Adipocyte (in vitro differentiated cells): Measurements from ENCODE around the gene HIRIP3.
"Not testable (repeated sequence)": the region's sequence is repeated elsewhere in the genome, so short reads cannot be mapped to it uniquely, and the experiment has no call there.

ENCODE experiments used
- DNase-seq: peaks from one replicate; pipeline ENCODE4 v3.0.0-alpha.2; 2015; ENCODE audit warnings: low read depth
- H3K27me3 ChIP-seq: replicated peaks from 2 replicates; pipeline ENCODE4 v1.7.0; 2013; ENCODE audit warnings: mild to moderate bottlenecking, low read length, moderate library complexity; ENCODE audit not compliant: control insufficient read depth, insufficient read depth
- H3K36me3 ChIP-seq: 2 replicates; pipeline ENCODE4 v1.7.0; 2013; ENCODE audit warnings: low read length, mild to moderate bottlenecking, moderate library complexity; ENCODE audit not compliant: control insufficient read depth, insufficient read depth, severe bottlenecking
- H3K4me1 ChIP-seq: 2 replicates; pipeline ENCODE4 v1.7.0; 2013; ENCODE audit warnings: mild to moderate bottlenecking, low read length, moderate library complexity; ENCODE audit not compliant: control insufficient read depth, insufficient read depth
- H3K4me3 ChIP-seq: 2 replicates; pipeline ENCODE4 v1.7.0; 2013; ENCODE audit warnings: mild to moderate bottlenecking, low read length, moderate library complexity
- H3K9ac ChIP-seq: 2 replicates; pipeline ENCODE4 v1.7.0; 2013; ENCODE audit warnings: mild to moderate bottlenecking, low read length, moderate library complexity
- H3K9me3 ChIP-seq: 2 replicates; pipeline ENCODE4 v1.7.0; 2013; ENCODE audit warnings: mild to moderate bottlenecking, low read length, moderate library complexity; ENCODE audit not compliant: control insufficient read depth

The HIRIP3 gene

DNA sequence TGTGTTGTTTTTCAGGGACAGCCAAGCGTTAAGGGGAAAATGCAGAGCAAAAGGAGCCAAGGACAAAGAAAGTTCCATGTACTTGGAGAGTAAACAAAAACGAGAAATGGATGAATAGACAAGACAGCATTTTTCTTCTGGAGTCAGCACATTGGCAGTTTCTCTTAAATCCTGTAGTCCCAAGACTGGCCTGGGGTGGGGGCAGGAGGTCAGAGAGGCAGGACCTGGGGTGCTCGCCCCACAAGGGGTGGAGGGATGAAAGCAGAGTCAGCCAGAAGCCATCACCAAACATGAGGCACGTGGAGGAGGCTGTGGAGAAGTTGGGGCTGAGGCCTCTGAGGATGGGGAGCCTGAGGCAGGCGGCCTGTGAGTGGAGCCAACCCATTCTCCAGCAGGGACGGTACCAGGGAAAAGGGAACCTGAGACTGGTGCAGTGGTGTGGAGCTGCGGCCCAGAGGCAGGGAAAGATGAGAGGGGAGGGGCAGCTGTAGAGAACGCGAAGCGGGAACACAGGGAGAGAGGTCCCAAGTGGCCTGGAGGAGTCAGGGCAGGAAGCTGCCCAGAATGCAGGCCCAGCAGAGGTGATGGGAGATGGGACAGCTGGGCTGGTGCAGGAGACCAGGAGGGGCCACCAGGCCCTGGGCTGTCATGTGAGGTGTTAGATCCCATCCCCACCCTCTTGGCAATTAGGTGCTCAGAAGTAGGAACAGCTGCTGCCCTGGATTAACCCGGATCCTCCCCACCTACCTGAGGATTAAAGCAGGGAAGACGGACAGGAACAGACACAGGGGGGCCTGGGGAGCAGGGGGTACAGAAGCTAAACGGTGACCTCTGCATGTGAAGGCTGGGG is 32.4 kb upstream of the HIRIP3 start:
- Histone ChIP-seq H3K36me3 (no peaks in the 10 kb centered on the region), H3K4me1 (no peaks in the 10 kb centered on the region), H3K9me3 (no peaks in the 10 kb centered on the region), H3K27me3 (peaks cover 70% of the 10 kb centered on the region), H3K4me3 (no peak overlapping the region), H3K9ac (no peak overlapping the region)
- DNase-seq: no peak

DNA sequence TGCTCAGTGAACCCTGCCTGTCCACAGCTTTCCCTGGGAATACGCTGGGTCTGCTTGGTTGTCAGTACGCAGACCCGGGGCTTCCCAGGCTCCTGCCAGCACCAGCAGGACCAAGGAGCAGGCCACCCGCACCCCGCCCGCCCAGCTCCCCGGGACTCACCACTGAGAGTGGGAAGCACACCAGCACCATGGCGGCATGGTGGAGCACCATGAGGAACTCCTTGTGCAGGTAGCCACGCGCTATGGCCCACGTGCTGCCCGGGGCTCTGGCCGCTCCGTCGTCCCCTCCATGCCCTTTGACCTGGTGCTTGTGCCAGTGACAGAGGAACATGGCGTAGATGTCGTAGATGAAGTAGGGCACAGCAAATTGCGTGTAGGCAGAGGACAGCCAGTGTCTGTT is 31.0 kb upstream of the HIRIP3 start:
- no peak overlapping the region for H3K9ac ChIP-seq
- H3K4me3 ChIP-seq: no peak overlapping the region
- no peaks in the 10 kb centered on the region for H3K9me3 ChIP-seq
- peaks cover 63% of the 10 kb centered on the region for H3K27me3 ChIP-seq
- no peak for DNase-seq
- no peaks in the 10 kb centered on the region for H3K36me3 ChIP-seq
- H3K4me1 ChIP-seq: no peaks in the 10 kb centered on the region

DNA sequence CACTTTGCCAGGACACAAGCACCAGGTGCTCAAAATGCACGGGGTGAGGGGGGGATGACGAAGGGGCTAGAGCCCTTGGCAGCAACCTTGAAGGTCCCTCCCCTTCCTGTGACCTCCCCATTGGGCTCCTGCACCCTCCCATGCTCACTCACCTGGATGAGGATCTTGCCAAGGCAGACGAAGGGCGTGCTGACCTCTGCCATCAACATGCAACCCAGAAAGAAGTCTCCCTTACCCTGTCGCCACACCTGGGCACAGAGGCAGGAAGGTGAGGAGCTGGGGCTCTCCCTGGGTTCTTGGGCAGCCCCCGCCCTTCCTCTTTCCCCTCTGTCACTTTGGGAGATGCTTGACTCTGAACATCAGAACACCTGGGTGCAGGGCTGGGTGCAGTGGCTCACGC is 30.2 kb upstream of the HIRIP3 start:
- no peak for DNase-seq
- Histone ChIP-seq H3K27me3 (peaks cover 61% of the 10 kb centered on the region), H3K9ac (no peak overlapping the region), H3K4me1 (peaks cover 5% of the 10 kb centered on the region), H3K4me3 (no peak overlapping the region), H3K9me3 (no peaks in the 10 kb centered on the region), H3K36me3 (no peaks in the 10 kb centered on the region)

DNA sequence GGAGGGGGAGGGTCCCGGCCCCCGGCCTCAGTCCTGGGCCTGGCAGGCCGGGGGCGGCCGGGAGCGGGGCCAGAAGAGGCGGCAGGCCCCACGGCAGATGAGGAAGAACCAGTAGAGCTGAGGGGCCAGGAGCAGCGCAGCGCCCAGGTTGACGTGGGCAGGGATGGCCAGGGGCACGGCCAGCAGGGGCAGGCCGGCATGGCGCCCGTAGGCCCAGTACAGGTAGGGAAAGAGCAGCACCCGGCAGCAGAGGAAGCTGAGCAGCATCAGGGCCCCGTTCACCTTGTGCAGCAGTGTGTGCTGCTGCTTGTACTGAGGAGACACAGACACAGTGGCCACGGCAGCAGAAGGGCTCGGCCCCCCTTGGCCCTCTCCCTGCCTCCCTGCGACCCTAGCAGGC is 29.7 kb upstream of the HIRIP3 start:
- Histone ChIP-seq H3K4me1 (peaks cover 5% of the 10 kb centered on the region), H3K27me3 (peaks cover 58% of the 10 kb centered on the region)
- DNase-seq: no peak

DNA sequence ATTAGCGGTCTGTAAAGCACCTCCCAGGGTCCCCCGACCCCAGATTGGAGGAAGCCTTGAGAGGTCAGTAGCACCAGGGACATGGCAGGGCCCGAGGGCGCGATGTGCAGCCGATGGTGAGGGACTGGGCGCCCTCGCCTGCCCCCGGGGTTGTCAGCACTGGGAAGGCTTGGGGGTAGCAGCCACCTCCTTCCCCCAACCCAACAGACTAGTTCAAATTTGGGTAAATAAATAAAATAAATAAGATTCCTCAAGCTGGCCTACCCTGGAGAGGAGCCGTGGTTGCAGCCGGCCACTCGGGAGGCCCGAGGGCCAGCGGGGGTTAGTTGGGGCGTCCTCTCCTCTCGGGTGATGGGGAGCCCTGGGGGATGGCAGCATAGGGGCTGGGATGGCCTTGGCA is 29.0 kb upstream of the HIRIP3 start:
- no peak overlapping the region for H3K4me3 ChIP-seq
- no peaks in the 10 kb centered on the region for H3K9me3 ChIP-seq
- no peak overlapping the region for H3K9ac ChIP-seq
- no peaks in the 10 kb centered on the region for H3K36me3 ChIP-seq
- H3K27me3 ChIP-seq: peaks cover 51% of the 10 kb centered on the region
- peaks cover 5% of the 10 kb centered on the region for H3K4me1 ChIP-seq
- DNase-seq: no peak

More for the DNA sequence above, 29.7 kb upstream of the HIRIP3 start:
- no peaks in the 10 kb centered on the region for H3K9me3 ChIP-seq
- H3K9ac ChIP-seq: no peak overlapping the region
- no peaks in the 10 kb centered on the region for H3K36me3 ChIP-seq
- no peak overlapping the region for H3K4me3 ChIP-seq

DNA sequence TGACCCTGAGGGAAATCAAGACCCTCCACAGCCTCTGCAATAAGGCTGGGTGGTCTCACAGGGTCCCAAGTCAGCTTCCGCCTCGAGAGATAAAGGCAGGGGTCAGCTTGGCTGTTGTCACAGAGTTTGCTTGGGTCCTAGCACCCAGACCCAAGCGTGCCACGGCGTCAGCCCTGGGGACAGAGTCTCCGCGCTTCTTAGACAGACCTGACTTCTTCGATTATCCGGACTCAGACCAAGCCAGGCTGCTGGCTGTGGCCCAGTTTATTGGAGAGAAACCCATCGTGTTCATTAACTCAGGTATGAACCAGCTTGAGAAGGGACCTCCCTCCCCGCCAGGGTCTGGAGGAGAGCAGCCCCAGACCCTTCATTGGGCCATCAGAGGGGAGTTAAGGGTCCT is 28.2 kb upstream of the HIRIP3 start:
- Histone ChIP-seq H3K4me3 (no peak overlapping the region), H3K9me3 (no peaks in the 10 kb centered on the region), H3K27me3 (peaks cover 44% of the 10 kb centered on the region), H3K36me3 (no peaks in the 10 kb centered on the region), H3K4me1 (peaks cover 5% of the 10 kb centered on the region), H3K9ac (no peak overlapping the region)
- no peak for DNase-seq

DNA sequence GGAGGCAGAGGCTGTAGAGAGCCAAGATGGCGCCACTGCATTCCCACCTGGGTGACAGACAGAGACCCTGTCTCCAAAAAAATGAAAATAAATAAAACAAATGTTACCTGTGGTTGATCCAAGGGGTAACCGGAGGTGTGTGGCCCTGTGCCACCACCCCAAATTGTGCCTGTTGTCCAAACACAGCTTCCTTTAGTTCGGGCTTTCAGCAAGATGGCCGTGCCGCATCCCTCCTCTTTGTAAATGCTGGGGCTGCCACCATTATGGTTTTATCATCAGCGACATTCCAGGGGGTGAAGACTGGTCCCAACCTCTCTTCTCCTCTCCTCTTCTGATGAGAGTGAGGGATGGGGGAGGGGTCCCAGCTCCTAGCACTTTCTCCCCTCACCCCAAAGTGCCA is 27.5 kb upstream of the HIRIP3 start, which contains the start of gene C16orf92:
TSS of gene C16orf92 (plus strand) at position 312 of the 400 bp plus-strand sequence. CDS start 143 bp downstream, outside the sequence.
- Histone ChIP-seq H3K27me3 (peaks cover 37% of the 10 kb centered on the region), H3K4me3 (no peak within 1 kb of the TSS), H3K9ac (no peak within 1 kb of the TSS), H3K9me3 (no peaks in the 10 kb centered on the region), H3K36me3 (no peaks in the 10 kb centered on the region), H3K4me1 (peaks cover 5% of the 10 kb centered on the region)
- DNase-seq: no peak

DNA sequence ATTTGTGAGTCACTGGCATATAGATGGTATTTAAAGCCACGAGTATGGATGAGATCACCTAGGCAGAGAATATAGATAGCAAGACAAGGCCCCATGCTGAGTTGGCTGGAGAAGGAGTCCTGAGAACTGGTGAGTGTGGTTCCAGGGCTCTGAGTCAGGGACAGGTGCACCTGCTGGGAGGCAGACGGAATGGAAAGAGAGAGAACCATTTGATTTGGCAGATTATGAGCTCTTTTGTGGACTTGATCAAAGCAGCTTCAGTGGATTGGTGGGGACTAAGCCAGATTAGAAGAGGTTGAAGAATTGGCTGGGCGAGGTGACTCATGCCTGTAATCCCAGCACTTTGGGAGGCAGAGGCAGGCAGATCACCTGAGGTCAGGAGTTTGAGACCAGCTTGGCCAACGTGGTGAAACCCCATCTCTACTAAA is 23.3 kb upstream of the HIRIP3 start:
- Histone ChIP-seq H3K4me1 (peaks cover 5% of the 10 kb centered on the region), H3K27me3 (peaks cover 13% of the 10 kb centered on the region), H3K36me3 (no peaks in the 10 kb centered on the region), H3K9ac (no peak overlapping the region), H3K4me3 (no peak overlapping the region), H3K9me3 (no peaks in the 10 kb centered on the region)
- DNase-seq: no peak

DNA sequence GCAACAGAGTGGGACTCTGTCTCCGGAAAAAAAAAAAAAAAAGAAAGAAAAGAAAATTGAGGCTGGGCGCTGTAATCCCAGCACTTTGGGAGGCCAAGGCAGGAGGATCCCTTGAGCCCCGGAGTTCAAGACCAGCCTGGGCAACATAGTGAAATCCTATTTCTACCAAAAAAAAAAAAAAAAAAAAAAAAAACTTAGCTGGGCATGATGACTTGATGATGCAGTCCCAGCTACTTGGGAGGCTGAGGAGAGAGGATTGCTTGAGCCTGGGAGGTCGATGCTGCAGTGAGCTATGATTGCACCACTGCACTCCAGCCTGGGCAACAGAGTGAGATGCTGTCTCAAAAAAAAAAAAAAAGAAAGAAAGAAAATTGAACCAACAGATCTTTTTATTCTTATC is 22.5 kb upstream of the HIRIP3 start:
- not testable (repeated sequence) for H3K36me3 ChIP-seq, H3K27me3 ChIP-seq, DNase-seq, H3K4me3 ChIP-seq, H3K4me1 ChIP-seq, H3K9me3 ChIP-seq, H3K9ac ChIP-seq

DNA sequence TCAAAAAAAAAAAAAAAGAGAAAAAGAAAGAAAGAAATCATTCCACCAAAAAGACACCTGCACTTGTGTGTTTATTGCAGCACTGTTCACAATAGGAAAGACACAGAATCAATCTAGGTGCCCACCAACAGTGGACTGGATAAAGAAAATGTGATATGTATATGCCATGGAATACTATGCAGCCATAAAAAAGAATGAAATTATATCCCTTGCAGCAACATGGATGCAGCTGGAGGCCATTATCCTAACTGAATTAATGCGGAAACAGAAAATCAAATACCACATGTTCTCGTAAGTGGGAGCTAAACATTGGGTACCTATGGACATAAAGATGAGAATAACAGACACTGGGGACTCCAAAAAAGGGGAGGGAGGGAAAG is 21.9 kb upstream of the HIRIP3 start:
- no peak for DNase-seq
- Histone ChIP-seq H3K4me3 (no peak overlapping the region), H3K27me3 (peaks cover 5% of the 10 kb centered on the region), H3K4me1 (peaks cover 5% of the 10 kb centered on the region), H3K9me3 (no peaks in the 10 kb centered on the region), H3K36me3 (no peaks in the 10 kb centered on the region), H3K9ac (no peak overlapping the region)

DNA sequence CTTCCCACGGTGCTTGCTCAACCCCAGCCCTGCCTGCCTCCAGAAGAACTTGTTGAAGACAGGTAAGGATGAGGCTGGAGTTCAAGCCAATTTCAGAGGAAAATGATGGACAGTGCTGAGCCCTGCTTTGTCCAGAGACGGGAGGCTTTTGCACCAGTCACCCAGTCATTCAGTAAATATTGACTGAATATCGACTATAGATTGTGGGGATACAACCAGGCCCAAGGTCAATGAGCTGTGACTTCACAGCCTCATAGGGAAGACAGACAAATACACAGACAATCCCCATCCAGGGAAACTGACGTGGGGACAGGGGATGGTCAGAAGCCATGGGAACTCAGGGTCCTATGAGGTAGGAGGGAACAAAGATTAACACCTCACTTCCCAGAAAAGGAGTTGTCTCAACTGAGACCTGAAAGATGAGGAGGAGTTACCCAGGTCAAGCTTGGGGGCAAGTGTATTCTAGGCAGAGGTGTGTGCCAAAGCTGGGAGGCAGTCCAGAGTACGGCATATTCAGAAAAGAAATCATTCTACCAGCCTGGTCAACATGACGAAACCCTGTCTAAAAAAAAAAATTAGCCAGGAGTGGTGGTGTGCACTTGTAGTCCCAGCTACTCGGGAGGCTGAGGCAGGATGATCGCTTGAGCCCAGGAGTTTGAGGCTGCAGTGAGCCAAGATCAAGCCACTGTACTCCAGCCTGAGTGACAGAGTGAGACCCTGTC is 21.3 kb upstream of the HIRIP3 start:
- Histone ChIP-seq H3K4me3 (no peak overlapping the region), H3K4me1 (peaks cover 10% of the 10 kb centered on the region), H3K27me3 (peaks cover 5% of the 10 kb centered on the region), H3K36me3 (no peaks in the 10 kb centered on the region), H3K9ac (no peak overlapping the region), H3K9me3 (no peaks in the 10 kb centered on the region)
- DNase-seq: no peak
